ENCODE measurements around the gene MAPK14. TPM values are rescaled to one million over a fixed set of nuclear protein-coding genes. Genes with fewer than 3 reads are reported as not detected.

Gene MAPK14
- polyA plus RNA-seq, 2 of the 4 experiments (the other 2 are of a cell fraction) = 19.4 to 36.7 TPM

DNA sequence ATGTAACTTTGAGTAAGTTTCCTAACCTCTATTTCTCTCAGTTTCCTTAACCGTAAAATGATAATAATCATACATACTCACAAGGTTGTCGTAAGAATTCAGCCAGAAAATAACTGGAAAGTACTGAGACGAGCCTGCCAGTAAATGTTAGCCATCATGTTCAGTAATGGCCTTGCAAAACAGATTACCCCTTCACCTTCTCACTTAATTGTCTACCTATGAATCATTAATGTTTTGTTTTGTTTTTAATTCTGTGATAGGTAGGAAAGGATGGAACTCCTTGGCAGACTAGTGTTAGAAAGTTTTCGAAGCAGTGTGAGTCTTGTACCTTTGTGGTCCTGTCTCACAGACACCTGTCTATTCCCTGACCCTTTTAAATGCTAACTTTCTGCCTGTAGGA lies 50.6 kb downstream of the MAPK14 start:
- Histone ChIP-seq H3K4me3 (no peak overlapping the region), H3K9me3 (peaks cover 19% of the 10 kb centered on the region), H3K4me1 (no peaks in the 10 kb centered on the region), H3K27ac (no peak overlapping the region), H3K4me2 (no peak overlapping the region)
- WGBS (ENCODE audit: missing lambda C conversion rate) = 89% methylated on average over 4 of the region's 4 CpGs
- ATAC-seq (no peak), DNase-seq (ENCODE audit: low read depth in 1 of 2, low spot score in 1 of 2) (no peak), FAIRE-seq (no peak)
- TF ChIP-seq NFE2L2 (conservative IDR thresholded peaks at IDR 0.05; ENCODE audit: low read length) (no peak), SMC3 (IDR thresholded peaks at IDR 0.05) (no peak), HOXB13 (CRISPR knock-in tag; IDR thresholded peaks at IDR 0.05; ENCODE audit: low read depth) (no peak), HEYL (CRISPR knock-in tag; IDR thresholded peaks at IDR 0.05) (no peak), TFCP2L1 (CRISPR knock-in tag; IDR thresholded peaks at IDR 0.05) (no peak), MYC (IDR thresholded peaks at IDR 0.05; ENCODE audit: borderline replicate concordance, low read length) (no peak), JUN (IDR thresholded peaks at IDR 0.05) (no peak), RFX5 (IDR thresholded peaks at IDR 0.05) (no peak), RARB (CRISPR knock-in tag; IDR thresholded peaks at IDR 0.05) (no peak), HOXB5 (CRISPR knock-in tag; IDR thresholded peaks at IDR 0.05) (no peak), RAD21 (conservative IDR thresholded peaks at IDR 0.05 in 1 of 2, IDR thresholded peaks at IDR 0.05 in 1 of 2) (no peak), GATA3 (IDR thresholded peaks at IDR 0.05; ENCODE audit: borderline replicate concordance) (no peak), ZFP36 (IDR thresholded peaks at IDR 0.05; ENCODE audit: borderline replicate concordance, partially characterized antibody) (no peak)
- TF ChIP-seq, protein P1, sequence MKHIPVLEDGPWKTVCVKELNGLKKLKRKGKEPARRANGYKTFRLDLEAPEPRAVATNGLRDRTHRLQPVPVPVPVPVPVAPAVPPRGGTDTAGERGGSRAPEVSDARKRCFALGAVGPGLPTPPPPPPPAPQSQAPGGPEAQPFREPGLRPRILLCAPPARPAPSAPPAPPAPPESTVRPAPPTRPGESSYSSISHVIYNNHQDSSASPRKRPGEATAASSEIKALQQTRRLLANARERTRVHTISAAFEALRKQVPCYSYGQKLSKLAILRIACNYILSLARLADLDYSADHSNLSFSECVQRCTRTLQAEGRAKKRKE (CRISPR knock-in tag; IDR thresholded peaks at IDR 0.05; ENCODE audit: low read depth) = no peak
- TF ChIP-seq, protein P2, sequence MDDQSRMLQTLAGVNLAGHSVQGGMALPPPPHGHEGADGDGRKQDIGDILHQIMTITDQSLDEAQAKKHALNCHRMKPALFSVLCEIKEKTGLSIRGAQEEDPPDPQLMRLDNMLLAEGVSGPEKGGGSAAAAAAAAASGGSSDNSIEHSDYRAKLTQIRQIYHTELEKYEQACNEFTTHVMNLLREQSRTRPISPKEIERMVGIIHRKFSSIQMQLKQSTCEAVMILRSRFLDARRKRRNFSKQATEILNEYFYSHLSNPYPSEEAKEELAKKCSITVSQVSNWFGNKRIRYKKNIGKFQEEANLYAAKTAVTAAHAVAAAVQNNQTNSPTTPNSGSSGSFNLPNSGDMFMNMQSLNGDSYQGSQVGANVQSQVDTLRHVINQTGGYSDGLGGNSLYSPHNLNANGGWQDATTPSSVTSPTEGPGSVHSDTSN (IDR thresholded peaks at IDR 0.05) = no peak
- TF ChIP-seq, protein P3, sequence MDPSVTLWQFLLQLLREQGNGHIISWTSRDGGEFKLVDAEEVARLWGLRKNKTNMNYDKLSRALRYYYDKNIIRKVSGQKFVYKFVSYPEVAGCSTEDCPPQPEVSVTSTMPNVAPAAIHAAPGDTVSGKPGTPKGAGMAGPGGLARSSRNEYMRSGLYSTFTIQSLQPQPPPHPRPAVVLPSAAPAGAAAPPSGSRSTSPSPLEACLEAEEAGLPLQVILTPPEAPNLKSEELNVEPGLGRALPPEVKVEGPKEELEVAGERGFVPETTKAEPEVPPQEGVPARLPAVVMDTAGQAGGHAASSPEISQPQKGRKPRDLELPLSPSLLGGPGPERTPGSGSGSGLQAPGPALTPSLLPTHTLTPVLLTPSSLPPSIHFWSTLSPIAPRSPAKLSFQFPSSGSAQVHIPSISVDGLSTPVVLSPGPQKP (IDR thresholded peaks at IDR 0.05; ENCODE audit: low read depth, low read length) = no peak
- TF ChIP-seq, protein P4, sequence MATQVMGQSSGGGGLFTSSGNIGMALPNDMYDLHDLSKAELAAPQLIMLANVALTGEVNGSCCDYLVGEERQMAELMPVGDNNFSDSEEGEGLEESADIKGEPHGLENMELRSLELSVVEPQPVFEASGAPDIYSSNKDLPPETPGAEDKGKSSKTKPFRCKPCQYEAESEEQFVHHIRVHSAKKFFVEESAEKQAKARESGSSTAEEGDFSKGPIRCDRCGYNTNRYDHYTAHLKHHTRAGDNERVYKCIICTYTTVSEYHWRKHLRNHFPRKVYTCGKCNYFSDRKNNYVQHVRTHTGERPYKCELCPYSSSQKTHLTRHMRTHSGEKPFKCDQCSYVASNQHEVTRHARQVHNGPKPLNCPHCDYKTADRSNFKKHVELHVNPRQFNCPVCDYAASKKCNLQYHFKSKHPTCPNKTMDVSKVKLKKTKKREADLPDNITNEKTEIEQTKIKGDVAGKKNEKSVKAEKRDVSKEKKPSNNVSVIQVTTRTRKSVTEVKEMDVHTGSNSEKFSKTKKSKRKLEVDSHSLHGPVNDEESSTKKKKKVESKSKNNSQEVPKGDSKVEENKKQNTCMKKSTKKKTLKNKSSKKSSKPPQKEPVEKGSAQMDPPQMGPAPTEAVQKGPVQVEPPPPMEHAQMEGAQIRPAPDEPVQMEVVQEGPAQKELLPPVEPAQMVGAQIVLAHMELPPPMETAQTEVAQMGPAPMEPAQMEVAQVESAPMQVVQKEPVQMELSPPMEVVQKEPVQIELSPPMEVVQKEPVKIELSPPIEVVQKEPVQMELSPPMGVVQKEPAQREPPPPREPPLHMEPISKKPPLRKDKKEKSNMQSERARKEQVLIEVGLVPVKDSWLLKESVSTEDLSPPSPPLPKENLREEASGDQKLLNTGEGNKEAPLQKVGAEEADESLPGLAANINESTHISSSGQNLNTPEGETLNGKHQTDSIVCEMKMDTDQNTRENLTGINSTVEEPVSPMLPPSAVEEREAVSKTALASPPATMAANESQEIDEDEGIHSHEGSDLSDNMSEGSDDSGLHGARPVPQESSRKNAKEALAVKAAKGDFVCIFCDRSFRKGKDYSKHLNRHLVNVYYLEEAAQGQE (IDR thresholded peaks at IDR 0.05) = no peak
- TF ChIP-seq, protein P5, sequence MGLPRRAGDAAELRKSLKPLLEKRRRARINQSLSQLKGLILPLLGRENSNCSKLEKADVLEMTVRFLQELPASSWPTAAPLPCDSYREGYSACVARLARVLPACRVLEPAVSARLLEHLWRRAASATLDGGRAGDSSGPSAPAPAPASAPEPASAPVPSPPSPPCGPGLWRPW (IDR thresholded peaks at IDR 0.05) = no peak
- TF ChIP-seq, protein P6, sequence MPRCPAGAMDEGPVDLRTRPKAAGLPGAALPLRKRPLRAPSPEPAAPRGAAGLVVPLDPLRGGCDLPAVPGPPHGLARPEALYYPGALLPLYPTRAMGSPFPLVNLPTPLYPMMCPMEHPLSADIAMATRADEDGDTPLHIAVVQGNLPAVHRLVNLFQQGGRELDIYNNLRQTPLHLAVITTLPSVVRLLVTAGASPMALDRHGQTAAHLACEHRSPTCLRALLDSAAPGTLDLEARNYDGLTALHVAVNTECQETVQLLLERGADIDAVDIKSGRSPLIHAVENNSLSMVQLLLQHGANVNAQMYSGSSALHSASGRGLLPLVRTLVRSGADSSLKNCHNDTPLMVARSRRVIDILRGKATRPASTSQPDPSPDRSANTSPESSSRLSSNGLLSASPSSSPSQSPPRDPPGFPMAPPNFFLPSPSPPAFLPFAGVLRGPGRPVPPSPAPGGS (IDR thresholded peaks at IDR 0.05) = no peak
- CTCF ChIA-PET = interaction anchor here (0.8 to 3.3 kb wide), 2 partner anchors 17 to 52 kb away, joined by 3 to 23 read pairs; no protein-coding TSS in a partner anchor
- POLR2A ChIA-PET = no interaction called here
